Parietal lobe (tissue), 2 donors: ENCODE measurements around the gene ENPP7. TPM values are rescaled to one million over a fixed set of nuclear protein-coding genes. Genes with fewer than 3 reads are reported as not detected.

Source experiments
- small RNA-seq: library from RNA; depleted of rRNA; stranded (forward); fragments of <200 nt; gene quantifications from one replicate; pipeline ENCODE3, GENCODE V24; 2014; ENCODE audit warnings: low replicate concordance
- total RNA-seq: library from RNA; depleted of rRNA; stranded (reverse); fragments of >200 nt; gene quantifications from one replicate; pipeline ENCODE4 v1.2.3, GENCODE V29; 2014

ENPP7 gene
- not detected for total RNA-seq

GRCh38 chr17:79730769-79731483, at the start of gene ENPP7:
ENPP7 (plus strand) TSS chr17:79730943; CDS start chr17:79731140, 197 bp downstream.

GRCh38 chr17:79777894-79778503, 47.3 kb downstream of the ENPP7 start, which contains the start of gene CBX2:
CBX2 (plus strand) TSS chr17:79778148; CDS start chr17:79778236, 88 bp downstream.

Small RNA genes lying within 50 kb of the gene (small RNA-seq; reads per million reads assigned to genes)
- not detected for gene MIR4739

Other genes with a start within 250 kb of the ENPP7 start
- 14.1 TPM for gene RBFOX3, start 119.9 kb upstream of the ENPP7 start, total RNA-seq
- gene CBX2, start 47.2 kb downstream of the ENPP7 start, total RNA-seq: 18.2 TPM
- 5.9 TPM for gene CBX8, start 66.1 kb downstream of the ENPP7 start, total RNA-seq
- 20.7 TPM for gene CBX4, start 108.5 kb downstream of the ENPP7 start, total RNA-seq